Measurements from ENCODE around the gene LSM7. TPM values are rescaled to one million over a fixed set of nuclear protein-coding genes. Genes with fewer than 3 reads are reported as not detected.
"Not testable (repeated sequence)": the region's sequence is repeated elsewhere in the genome, so short reads cannot be mapped to it uniquely, and the experiment has no call there.

Gene LSM7
- total RNA-seq, 1 donor = 111 TPM

DNA sequence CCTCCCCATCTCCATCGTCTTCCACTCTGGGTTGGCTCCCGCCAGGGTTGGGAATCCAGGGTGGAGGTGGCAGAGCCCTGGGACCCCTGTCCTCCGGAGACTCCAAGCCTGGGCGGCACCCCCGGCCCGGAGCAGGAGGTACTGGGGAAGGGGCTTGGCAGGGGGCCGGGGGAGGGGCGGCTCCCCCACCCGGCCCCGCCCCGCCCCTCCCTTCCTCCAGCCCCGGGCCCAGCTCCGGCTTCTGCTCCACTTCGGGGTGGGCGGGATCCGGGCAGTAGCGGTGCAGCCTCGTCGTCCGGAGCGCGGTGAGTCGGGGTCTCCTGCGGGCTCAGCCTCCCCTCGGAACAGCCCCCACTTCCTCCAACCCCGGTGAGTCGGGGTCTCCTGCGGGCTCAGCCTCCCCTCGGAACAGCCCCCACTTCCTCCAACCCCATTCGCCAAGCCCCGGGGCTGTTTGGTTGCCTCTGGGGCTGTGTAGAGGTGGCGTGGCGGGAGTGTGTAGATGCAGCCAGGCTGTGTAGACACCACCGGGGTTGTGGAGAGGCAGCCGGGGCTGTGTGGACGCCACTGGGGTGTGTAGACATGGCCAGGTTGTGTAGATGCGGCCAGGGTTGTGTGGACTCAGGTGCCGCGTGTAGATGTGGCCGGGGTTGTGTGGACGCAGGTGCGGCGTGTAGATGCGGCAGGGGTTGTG lies 31.8 kb upstream of the LSM7 start, which contains the start of gene TMPRSS9:
TMPRSS9 (plus strand) TSS at position 274 of the 694 bp plus-strand sequence. CDS start 29,521 bp downstream, outside the sequence.
- Histone ChIP-seq H3K9me3 (ENCODE audit: low read depth, low read length) (no peaks in the 10 kb centered on the region), H3K4me3 (ENCODE audit: low read length) (no peak within 1 kb of the TSS), H3K4me1 (ENCODE audit: insufficient read depth, low read length) (no peaks in the 10 kb centered on the region), H3K27me3 (ENCODE audit: insufficient read depth, low read length) (peaks cover 14% of the 10 kb centered on the region)

DNA sequence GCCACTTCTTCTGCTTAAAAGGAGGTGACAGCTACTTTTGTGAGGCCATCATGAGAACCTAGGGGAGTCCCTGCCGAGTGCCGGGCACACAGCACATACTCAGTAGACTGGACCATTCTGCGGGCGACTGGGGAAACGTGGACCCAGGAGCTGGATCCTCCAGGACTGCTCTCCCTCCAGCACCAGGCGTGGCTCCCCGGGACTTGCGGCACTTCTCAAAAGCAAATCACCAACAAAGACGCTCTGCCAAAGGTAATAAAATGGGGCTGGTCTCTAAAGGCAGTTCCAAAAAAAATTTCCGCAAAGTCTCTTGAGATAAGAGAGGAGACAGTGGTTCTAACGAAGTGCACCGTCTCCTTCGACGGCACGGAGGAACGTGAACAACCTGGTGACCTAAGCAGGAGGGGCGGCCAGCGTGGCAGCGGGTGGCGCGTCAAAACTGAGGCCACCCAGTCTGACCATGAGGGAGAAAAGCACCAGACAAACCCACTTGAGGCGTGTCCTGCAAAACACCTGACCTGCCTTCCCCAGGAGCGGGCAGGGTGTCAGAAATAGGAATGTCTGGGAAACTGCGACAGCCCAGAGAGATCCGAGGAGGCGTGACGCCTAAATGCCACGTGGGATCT lies 30.3 kb upstream of the LSM7 start:
- Histone ChIP-seq H3K27me3 (ENCODE audit: insufficient read depth, low read length) (peaks cover 14% of the 10 kb centered on the region), H3K9me3 (ENCODE audit: low read depth, low read length) (no peaks in the 10 kb centered on the region), H3K4me1 (ENCODE audit: insufficient read depth, low read length) (no peaks in the 10 kb centered on the region), H3K4me3 (ENCODE audit: low read length) (no peak overlapping the region)

DNA sequence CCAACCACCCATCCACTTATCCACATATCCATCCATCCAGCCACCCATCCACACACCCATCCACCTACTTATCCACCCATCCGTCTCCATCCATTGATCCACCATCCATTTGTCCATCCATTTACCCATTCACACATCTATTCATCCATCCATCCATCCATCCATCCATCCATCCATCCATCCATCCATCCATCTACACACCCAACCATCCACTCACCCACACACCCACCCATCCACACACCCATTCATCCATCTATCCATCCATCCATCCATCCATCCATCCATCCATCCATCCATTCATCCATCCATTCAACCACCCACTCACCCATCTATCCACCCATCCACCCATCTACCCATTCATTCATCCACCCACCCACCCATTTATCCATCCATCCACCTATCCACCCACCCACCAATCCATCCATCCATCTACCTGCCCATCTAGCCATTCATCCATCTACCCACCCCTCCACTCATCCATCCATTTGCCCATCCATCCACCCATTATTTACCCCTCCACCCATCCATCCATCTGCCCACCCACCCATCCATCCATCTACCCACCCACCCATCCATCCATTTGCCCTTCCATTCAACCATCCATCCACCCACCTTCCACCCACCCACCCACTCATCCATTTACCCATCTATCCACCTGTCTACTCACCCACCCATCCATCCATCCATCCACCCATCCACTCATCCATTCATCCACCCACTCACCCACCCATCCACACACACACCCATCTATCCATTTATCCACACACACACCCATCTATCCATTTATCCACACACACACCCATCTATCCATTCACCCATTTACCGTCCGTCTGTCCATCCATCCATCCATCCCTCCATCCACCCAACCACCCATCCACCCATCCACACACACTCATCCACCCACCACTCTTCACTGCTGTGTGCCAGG lies 29.2 kb upstream of the LSM7 start:
- no peak overlapping the region for H3K4me3 ChIP-seq (ENCODE audit: low read length)
- no peaks in the 10 kb centered on the region for H3K9me3 ChIP-seq (ENCODE audit: low read depth, low read length)
- no peaks in the 10 kb centered on the region for H3K4me1 ChIP-seq (ENCODE audit: insufficient read depth, low read length)
- peaks cover 11% of the 10 kb centered on the region for H3K27me3 ChIP-seq (ENCODE audit: insufficient read depth, low read length)

DNA sequence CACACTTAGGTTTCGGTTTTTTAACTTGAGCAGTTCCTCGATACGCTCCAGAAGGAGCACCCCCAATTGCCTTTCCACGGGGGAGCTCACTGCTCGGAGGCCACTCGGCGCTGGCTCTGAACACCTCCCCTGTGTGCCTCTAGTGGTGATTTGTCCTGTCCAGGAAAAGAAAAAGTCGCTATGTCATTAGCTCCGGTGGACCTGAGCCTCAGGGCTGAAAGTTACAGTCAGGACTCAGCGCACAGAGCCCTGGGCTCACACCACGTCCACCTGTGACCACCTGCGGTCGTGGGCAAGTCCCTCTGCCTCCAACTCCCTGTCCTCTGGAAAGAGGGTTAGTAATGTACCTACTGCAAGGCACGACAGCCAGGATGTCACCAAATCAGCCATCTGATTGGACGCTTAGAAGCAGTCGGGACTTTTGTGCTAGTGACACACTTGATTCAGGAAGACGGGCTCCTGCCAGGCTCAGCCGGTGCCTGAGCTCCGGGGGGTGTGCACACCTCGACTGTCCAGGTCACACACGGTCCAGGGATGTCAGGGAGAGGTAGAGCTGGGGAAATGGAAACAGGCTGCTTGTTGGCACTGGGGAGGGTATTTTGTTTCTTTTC lies 27.8 kb upstream of the LSM7 start:
- Histone ChIP-seq H3K9me3 (ENCODE audit: low read depth, low read length) (no peaks in the 10 kb centered on the region), H3K4me1 (ENCODE audit: insufficient read depth, low read length) (no peaks in the 10 kb centered on the region), H3K4me3 (ENCODE audit: low read length) (no peak overlapping the region), H3K27me3 (ENCODE audit: insufficient read depth, low read length) (no peaks in the 10 kb centered on the region)

DNA sequence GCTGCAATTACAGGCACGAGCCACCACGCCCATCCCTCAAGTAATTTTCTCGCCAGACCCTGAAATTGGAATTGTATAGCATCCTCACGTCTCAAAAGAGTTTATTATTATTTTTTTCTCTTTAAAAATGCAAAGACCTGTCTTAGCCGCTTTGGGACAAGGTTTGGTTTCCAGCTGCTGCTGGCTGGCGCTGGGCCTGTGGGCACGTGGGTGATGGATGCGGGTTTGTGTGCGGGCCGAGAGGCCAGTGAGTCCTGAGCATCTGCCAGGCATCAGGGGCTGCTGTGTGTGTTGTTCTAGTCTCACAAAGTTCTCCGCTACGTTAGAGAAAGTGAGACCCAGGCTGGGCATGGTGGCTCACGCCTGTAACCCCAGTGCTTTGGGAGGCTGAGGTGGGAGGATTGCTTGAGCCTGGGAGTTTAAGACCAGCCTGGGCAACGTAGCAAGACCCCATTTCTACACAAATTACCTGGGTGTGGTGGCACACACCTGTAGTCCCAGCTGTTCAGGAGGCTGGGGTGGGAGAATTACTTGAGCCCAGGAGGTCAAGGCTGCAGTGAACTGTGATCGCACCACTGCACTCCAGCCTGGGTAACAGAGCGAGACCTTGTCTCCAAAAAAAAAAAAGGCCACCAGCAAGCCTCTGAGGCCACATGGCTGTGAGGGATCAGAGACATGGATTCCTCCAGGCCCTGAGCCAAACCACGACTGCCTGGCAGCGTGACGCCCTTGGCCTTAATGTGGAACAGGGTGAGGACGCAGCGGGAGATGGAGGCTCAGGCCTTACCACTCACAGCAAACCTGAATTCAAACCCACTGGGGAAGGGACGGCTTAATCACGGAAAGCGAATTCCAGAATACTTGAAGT lies 27.0 kb upstream of the LSM7 start:
- H3K4me3 ChIP-seq (ENCODE audit: low read length) = no peak overlapping the region
- no peaks in the 10 kb centered on the region for H3K4me1 ChIP-seq (ENCODE audit: insufficient read depth, low read length)
- H3K27me3 ChIP-seq (ENCODE audit: insufficient read depth, low read length) = no peaks in the 10 kb centered on the region
- H3K9me3 ChIP-seq (ENCODE audit: low read depth, low read length) = no peaks in the 10 kb centered on the region

DNA sequence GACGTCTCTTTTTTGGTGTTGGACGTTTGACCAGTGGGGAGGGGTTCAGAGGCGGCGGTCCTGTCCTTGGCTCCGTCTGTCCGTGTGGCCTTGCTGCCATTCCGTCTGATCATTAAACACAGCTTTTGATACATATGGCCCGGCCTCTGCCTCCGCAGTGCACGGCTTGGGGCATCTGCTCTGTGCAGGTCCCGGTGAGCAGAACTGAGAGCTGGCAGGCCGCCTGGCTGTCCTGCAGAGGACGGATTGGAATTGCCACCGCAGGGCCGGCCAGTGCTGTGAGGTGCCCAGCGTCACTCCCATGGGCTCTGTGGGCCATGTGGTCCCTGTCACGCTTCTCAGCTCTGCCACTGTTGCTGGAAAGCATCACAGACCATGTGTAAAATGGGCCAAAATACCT lies 26.3 kb upstream of the LSM7 start:
- H3K27me3 ChIP-seq (ENCODE audit: insufficient read depth, low read length) = no peaks in the 10 kb centered on the region
- no peaks in the 10 kb centered on the region for H3K4me1 ChIP-seq (ENCODE audit: insufficient read depth, low read length)
- no peak overlapping the region for H3K4me3 ChIP-seq (ENCODE audit: low read length)
- H3K9me3 ChIP-seq (ENCODE audit: low read depth, low read length) = no peaks in the 10 kb centered on the region

DNA sequence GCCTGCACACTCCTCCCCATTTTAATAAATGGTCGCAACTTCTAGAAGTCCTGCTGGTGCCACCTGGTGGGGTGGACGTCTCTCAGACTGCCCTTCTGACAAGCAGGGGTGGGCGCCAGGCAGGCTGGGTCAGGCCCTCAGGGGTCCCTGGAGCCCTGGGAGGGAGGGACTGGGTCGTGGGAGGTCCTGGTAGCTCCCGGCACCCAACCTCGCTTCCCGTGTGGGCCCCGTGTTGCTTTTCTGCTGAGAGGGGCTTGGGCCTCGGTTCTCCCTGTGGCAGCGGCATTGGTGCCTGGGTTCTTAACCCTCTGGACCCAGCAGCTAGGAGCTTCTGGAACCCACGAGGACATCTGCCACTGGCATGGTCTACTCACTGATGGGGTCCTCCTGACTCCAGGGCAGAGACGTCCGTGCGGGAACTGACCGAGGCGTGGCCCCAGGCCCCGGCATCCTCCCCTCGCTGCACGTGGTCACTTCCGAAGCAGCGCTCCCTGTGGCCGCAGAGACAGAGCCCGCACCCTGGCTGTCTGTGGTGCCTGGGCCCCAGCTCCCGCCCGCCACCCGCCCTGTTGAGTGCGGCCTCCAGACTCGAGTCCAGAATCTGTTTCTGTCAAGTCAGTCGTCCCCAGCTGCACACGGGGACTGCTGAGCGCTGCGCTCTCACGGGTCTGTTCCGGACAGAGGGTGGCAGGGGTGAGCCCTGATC lies 25.7 kb upstream of the LSM7 start:
- H3K27me3 ChIP-seq (ENCODE audit: insufficient read depth, low read length) = no peaks in the 10 kb centered on the region
- H3K4me1 ChIP-seq (ENCODE audit: insufficient read depth, low read length) = no peaks in the 10 kb centered on the region
- H3K9me3 ChIP-seq (ENCODE audit: low read depth, low read length) = no peaks in the 10 kb centered on the region
- H3K4me3 ChIP-seq (ENCODE audit: low read length) = no peak overlapping the region

DNA sequence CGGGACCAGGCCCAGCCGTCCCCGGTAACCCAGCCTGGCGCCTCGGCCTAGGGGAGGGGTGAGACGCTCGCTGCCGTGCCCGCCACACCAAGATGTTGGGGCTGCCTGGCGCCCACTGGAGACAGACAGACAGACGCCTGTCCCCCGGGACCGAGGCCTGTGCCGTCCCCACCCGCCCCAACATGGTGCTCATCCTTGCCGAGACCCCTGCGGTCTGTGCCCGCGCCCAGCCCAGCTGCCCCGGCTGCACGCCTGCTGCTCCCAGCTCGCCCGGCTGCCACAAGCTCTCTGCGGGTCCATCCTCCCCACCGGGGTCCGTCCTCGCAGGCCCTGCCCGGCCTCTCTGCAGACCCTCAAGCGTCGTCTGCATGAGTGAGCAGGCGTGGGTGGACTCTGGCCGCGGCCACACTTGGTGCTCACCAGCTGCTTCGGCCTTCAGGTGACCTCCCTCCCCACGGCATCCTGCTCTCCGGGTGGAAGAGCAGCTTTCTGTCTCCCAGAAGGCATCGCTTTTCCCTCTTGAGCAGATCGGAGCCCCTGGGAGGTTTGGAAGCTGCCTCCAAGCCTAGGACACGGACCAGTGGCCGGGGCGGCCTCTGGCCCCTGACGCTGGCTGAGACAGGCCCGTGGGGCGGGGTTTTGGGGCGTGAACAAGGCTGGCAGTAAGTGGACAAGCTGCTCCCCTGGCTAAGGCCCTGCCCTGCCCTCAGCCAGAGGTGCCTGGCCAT lies 24.9 kb upstream of the LSM7 start:
- no peaks in the 10 kb centered on the region for H3K27me3 ChIP-seq (ENCODE audit: insufficient read depth, low read length)
- H3K4me3 ChIP-seq (ENCODE audit: low read length) = no peak overlapping the region
- H3K4me1 ChIP-seq (ENCODE audit: insufficient read depth, low read length) = no peaks in the 10 kb centered on the region

DNA sequence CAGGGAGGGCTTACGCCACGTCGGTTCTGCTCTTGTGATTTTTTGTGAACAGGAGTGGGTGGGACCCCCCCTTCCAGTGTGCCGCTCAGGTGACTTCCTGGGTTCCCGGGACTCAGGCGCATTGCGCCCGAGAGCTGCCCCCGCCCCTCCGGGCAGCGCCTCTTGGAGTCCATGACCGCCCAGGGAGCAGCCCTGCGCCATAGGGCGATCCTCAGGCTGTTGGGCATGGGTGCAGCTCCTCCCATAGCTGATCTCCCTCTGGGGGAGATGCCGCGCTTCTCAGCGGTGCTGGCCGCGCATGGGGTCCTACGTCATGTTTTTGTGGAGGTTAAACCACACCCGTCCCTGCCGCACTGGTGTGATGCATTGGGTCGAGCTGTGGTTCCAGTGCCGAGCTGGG lies 23.7 kb upstream of the LSM7 start:
- Histone ChIP-seq H3K4me1 (ENCODE audit: insufficient read depth, low read length) (no peaks in the 10 kb centered on the region), H3K4me3 (ENCODE audit: low read length) (no peak overlapping the region), H3K9me3 (ENCODE audit: low read depth, low read length) (no peaks in the 10 kb centered on the region), H3K27me3 (ENCODE audit: insufficient read depth, low read length) (no peaks in the 10 kb centered on the region)

More for the DNA sequence above, 24.9 kb upstream of the LSM7 start:
- no peaks in the 10 kb centered on the region for H3K9me3 ChIP-seq (ENCODE audit: low read depth, low read length)

DNA sequence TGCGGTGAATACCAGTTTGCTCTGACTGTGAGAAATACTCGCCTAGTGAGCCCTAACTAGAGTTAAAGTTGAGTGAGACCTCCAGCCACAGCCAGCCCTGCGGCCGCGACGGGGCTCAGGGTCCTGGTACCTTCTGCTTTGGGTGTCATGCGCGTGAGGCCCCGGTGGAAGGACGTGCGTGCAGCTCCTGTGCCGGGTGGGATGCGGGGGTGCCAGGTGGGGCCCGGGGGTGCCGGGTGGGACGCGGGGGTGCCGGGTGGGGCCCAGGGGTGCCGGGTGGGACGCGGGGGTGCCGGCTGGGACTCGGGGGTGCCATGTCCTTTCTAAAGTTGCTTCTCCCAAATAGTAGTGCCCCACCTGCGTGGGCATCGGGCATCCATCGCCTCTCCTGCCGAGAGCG lies 23.2 kb upstream of the LSM7 start:
- Histone ChIP-seq H3K4me1 (ENCODE audit: insufficient read depth, low read length) (no peaks in the 10 kb centered on the region), H3K9me3 (ENCODE audit: low read depth, low read length) (no peaks in the 10 kb centered on the region), H3K27me3 (ENCODE audit: insufficient read depth, low read length) (no peaks in the 10 kb centered on the region), H3K4me3 (ENCODE audit: low read length) (no peak overlapping the region)

DNA sequence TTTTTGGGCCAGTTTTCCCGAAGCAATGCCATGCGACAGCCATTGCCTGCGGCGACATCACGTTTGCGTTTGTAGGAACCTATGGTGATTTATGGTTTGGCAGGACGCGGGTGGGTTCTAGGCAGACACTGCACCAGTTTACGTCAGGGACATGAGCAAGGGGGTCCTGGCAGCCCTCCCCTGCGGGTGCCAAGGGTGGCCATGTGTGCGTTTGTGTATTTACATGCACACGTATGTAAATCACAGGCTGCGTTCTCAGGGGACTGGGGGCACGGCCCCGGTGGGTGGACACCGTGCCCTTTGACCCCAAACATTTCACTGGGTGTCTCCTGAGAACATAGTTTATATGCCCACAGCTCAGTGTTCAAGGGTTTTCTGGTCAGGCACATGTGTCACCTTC lies 22.3 kb upstream of the LSM7 start:
- H3K27me3 ChIP-seq (ENCODE audit: insufficient read depth, low read length) = no peaks in the 10 kb centered on the region
- no peak overlapping the region for H3K4me3 ChIP-seq (ENCODE audit: low read length)
- no peaks in the 10 kb centered on the region for H3K9me3 ChIP-seq (ENCODE audit: low read depth, low read length)
- H3K4me1 ChIP-seq (ENCODE audit: insufficient read depth, low read length) = no peaks in the 10 kb centered on the region

DNA sequence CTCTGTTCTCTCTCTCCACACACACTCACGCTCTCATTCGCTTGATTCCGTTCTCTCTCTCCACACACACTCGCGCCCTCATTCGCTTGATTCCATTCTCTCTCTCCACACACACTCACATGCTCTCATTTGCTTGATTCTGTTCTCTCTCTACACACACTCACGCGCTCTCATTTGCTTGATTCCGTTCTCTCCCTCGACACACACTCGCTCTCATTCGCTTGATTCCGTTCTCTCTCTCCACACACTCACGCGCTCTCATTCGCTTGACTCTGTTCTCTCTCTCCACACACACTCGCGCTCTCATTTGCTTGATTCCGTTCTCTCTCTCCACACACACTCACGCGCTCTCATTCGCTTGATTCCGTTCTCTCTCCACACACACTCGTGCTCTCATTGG lies 21.4 kb upstream of the LSM7 start:
- H3K9me3 ChIP-seq (ENCODE audit: low read depth, low read length); H3K4me3 ChIP-seq (ENCODE audit: low read length); H3K27me3 ChIP-seq (ENCODE audit: insufficient read depth, low read length); H3K4me1 ChIP-seq (ENCODE audit: insufficient read depth, low read length): not testable (repeated sequence)

All from mononuclear cell (primary cell).